ENCODE measurements around the gene RNF31. TPM values are rescaled to one million over a fixed set of nuclear protein-coding genes. Genes with fewer than 3 reads are reported as not detected.

The RNF31 gene
- polyA plus RNA-seq, 2 of the 4 experiments (the other 2 are of a cell fraction): 5.7 to 20.8 TPM

DNA sequence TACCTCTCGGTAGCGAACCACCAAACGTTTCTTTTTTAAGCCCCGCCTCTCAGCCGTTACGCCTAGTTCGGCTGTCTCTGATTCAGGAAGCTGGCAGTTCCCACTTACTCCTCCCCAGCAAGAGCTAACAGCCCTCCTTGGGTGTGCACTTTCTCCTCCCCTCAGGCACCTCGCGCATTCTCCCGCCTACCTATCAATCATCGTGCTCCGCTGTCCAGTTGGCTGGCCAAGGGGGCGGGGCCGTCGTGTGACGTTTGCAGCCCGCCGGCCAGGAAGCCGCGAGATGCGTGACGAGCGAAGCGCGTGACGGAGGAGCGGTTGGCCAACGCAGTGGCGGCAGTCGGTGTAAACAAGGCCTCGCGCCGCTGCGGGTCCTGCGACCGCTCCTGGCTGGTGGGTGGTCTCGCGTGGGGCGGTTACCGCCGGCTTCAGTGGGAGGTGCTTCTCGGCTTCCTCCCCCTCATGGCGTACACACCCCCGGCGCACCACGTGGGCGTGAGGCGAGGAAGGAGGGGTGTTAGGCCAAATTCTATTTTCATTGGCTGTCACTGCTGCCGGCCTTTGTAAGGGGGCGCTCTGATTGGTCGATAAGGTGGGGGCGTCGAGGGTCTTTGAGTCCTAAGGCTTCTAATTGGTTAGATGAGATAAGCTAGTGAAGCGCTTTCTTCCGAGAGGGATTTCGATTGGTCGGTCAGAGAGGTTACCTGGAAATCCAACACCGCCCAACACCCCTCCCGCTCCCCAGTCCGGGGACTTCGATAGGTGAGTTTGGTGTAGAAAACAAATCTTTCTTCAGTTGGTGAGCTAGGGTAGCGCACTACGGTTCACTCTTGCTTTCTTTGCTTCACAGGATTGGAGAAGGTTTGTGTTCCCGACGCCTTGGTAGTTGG, 32.5 kb upstream of the RNF31 start, which contains the start of the genes DCAF11 and NRL (continued):
- TF ChIP-seq HEYL (CRISPR knock-in tag; IDR thresholded peaks at IDR 0.05) (no peak), MYC (IDR thresholded peaks at IDR 0.05; ENCODE audit: borderline replicate concordance, low read length) (peak; percentile 77), RARB (CRISPR knock-in tag; IDR thresholded peaks at IDR 0.05) (no peak), FOSB (CRISPR knock-in tag; IDR thresholded peaks at IDR 0.05) (no peak), POLR2A (IDR thresholded peaks at IDR 0.05; ENCODE audit: low read length) (0 out of 2 replicates have a peak, but pooled peaks have one; percentile 3), PHF8 (IDR thresholded peaks at IDR 0.05; ENCODE audit: borderline replicate concordance, low read depth) (peak; percentile 41; the same call in 1 of the 2 replicates), ESRRA (IDR thresholded peaks at IDR 0.05; ENCODE audit: borderline replicate concordance, low read length) (no peak), EHF (CRISPR knock-in tag; IDR thresholded peaks at IDR 0.05) (no peak), SREBF2 (IDR thresholded peaks at IDR 0.05) (no peak), HOXB5 (CRISPR knock-in tag; IDR thresholded peaks at IDR 0.05) (peak; percentile 100), CEBPB (IDR thresholded peaks at IDR 0.05) (no peak; a peak in 1 of 4 replicates), ZNF302 (CRISPR knock-in tag; IDR thresholded peaks at IDR 0.05) (no peak)
- TF ChIP-seq, protein P1, sequence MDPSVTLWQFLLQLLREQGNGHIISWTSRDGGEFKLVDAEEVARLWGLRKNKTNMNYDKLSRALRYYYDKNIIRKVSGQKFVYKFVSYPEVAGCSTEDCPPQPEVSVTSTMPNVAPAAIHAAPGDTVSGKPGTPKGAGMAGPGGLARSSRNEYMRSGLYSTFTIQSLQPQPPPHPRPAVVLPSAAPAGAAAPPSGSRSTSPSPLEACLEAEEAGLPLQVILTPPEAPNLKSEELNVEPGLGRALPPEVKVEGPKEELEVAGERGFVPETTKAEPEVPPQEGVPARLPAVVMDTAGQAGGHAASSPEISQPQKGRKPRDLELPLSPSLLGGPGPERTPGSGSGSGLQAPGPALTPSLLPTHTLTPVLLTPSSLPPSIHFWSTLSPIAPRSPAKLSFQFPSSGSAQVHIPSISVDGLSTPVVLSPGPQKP (IDR thresholded peaks at IDR 0.05; ENCODE audit: low read depth, low read length): no peak

DNA sequence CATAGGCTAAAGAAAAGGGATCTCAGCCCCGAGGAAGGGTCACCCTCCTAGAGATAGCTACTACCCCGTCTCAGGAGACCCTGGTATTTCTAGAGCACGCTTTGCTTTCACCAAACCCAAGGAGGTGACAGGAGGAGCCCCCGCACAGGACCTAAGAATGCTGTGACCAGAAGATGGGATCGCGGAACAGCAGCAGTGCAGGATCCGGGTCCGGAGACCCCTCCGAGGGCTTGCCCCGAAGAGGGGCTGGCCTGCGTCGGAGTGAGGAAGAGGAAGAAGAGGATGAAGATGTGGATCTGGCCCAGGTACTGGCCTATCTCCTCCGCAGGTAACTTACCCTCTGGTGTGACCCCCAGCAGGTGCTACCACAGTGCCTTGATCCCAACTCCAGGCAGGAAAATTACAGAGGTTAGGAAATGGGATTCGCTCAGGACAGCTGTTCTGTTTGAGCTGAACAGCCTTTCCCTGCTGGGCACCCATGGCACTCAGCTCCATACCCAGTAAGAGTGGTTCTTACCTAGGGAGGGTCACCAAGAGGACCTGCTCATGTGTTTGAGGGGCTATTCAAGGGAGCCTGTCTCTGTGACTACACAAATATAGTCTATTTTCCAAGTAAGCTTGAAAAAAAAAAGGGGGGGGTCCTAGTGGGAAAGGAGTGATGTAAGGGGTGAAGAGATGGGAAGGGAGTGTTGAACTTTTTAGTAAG, 31.7 kb upstream of the RNF31 start:
- H3K27ac ChIP-seq: peak overlapping the region; percentile 67 to 95

GRCh38 chr14:24116128-24116814, 31.0 kb upstream of the RNF31 start:
- H3K4me1 ChIP-seq: peaks cover 11% of the 10 kb centered on the region; the same call in 1 of the 3 replicates
- no peak overlapping the region for H3K4me3 ChIP-seq
- no peaks in the 10 kb centered on the region for H3K9me3 ChIP-seq
- ATAC-seq (no peak), DNase-seq (ENCODE audit: low read depth in 1 of 2, low spot score in 1 of 2) (no peak), FAIRE-seq (no peak)
- WGBS (ENCODE audit: missing lambda C conversion rate): 81% methylated on average over 6 of the region's 6 CpGs
- no peak overlapping the region for H3K27ac ChIP-seq
- CTCF ChIA-PET: interaction anchor here (1.3 to 5.6 kb wide), 8 partner anchors 7 to 121 kb away, joined by 3 to 44 read pairs (median 9); partner anchors contain the start of genes IRF9 and PSME1
- H3K4me2 ChIP-seq: peak overlapping the region; percentile 89
- POLR2A ChIA-PET: interaction anchor here (2.9 kb wide), 1 partner anchor 20 kb away, joined by 48 read pairs; the partner anchor contains the start of gene PSME1
- TF ChIP-seq HOXA7 (CRISPR knock-in tag; IDR thresholded peaks at IDR 0.05) (no peak), PHF8 (IDR thresholded peaks at IDR 0.05; ENCODE audit: borderline replicate concordance, low read depth) (no peak), BHLHE40 (IDR thresholded peaks at IDR 0.05; ENCODE audit: low read depth, low read length) (no peak), JUNB (IDR thresholded peaks at IDR 0.05) (no peak), HEYL (CRISPR knock-in tag; IDR thresholded peaks at IDR 0.05) (no peak), EP300 (IDR thresholded peaks at IDR 0.05) (no peak), ZSCAN20 (CRISPR knock-in tag; IDR thresholded peaks at IDR 0.05) (no peak), RFX5 (IDR thresholded peaks at IDR 0.05) (no peak), POLR2AphosphoS2 (conservative IDR thresholded peaks at IDR 0.05; ENCODE audit: low read length) (no peak), RARB (CRISPR knock-in tag; IDR thresholded peaks at IDR 0.05) (no peak), CTCF (IDR thresholded peaks at IDR 0.05) (no peak), MAZ (IDR thresholded peaks at IDR 0.05; ENCODE audit: borderline replicate concordance, low read depth, low read length) (no peak), CBX2 (IDR thresholded peaks at IDR 0.05; ENCODE audit: borderline replicate concordance, low read depth) (no peak), SMC3 (IDR thresholded peaks at IDR 0.05) (no peak), CHD4 (IDR thresholded peaks at IDR 0.05; ENCODE audit: borderline replicate concordance) (no peak)

More for the DNA sequence above, 31.7 kb upstream of the RNF31 start:
- Histone ChIP-seq H3K4me1 (peaks cover 11% of the 10 kb centered on the region; the same call in 1 of the 3 replicates), H3K4me3 (peak overlapping the region; percentile 62), H3K4me2 (peak overlapping the region; percentile 89), H3K9me3 (no peaks in the 10 kb centered on the region)
- CTCF ChIA-PET: interaction anchor here (0.7 to 5.6 kb wide), 8 partner anchors 10 to 143 kb away, joined by 3 to 44 read pairs (median 8); partner anchors contain the start of gene IRF9
- POLR2A ChIA-PET: interaction anchor here (0.7 to 2.9 kb wide), 16 partner anchors 9 to 794 kb away, joined by 3 to 55 read pairs (median 9); partner anchors contain the start of genes CARMIL3, DHRS4L2, EMC9 and IRF9
- DNase-seq (ENCODE audit: low read depth in 1 of 2, low spot score in 1 of 2) (no peak), ATAC-seq (no peak), FAIRE-seq (no peak)
- TF ChIP-seq TFCP2L1 (CRISPR knock-in tag; IDR thresholded peaks at IDR 0.05) (no peak), ZC3H11A (IDR thresholded peaks at IDR 0.05) (no peak), JUNB (IDR thresholded peaks at IDR 0.05) (no peak), RARB (CRISPR knock-in tag; IDR thresholded peaks at IDR 0.05) (no peak), EP300 (IDR thresholded peaks at IDR 0.05) (no peak), MAFK (IDR thresholded peaks at IDR 0.05; ENCODE audit: partially characterized antibody) (no peak), RFX5 (IDR thresholded peaks at IDR 0.05) (no peak), FOSL2 (IDR thresholded peaks at IDR 0.05) (no peak), FOSL2 (CRISPR knock-in tag; IDR thresholded peaks at IDR 0.05) (no peak), ZSCAN20 (CRISPR knock-in tag; IDR thresholded peaks at IDR 0.05) (no peak), ZFP36 (IDR thresholded peaks at IDR 0.05; ENCODE audit: borderline replicate concordance, partially characterized antibody) (no peak), CHD4 (IDR thresholded peaks at IDR 0.05; ENCODE audit: borderline replicate concordance) (no peak), FOXS1 (CRISPR knock-in tag; IDR thresholded peaks at IDR 0.05) (no peak), MAZ (IDR thresholded peaks at IDR 0.05; ENCODE audit: borderline replicate concordance, low read depth, low read length) (no peak)
- TF ChIP-seq, protein P2, sequence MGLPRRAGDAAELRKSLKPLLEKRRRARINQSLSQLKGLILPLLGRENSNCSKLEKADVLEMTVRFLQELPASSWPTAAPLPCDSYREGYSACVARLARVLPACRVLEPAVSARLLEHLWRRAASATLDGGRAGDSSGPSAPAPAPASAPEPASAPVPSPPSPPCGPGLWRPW (IDR thresholded peaks at IDR 0.05): no peak
- 15% methylated on average over 14 of the region's 14 CpGs for WGBS (ENCODE audit: missing lambda C conversion rate)
